KOPT-K1 (cell line): Measurements from ENCODE around the gene PHF13.
"Not testable (repeated sequence)": the region's sequence is repeated elsewhere in the genome, so short reads cannot be mapped to it uniquely, and the experiment has no call there.

Experiments
- H3K27ac ChIP-seq: fragments of 200-600 bp; sonication (generic); 2 replicates; pipeline ENCODE4 v1.5.1; 2016; ENCODE audit warnings: antibody characterized with exemption, mild to moderate bottlenecking, low read depth, low read length; ENCODE audit not compliant: poor library complexity, severe bottlenecking
- H3K36me3 ChIP-seq: fragments of 200-600 bp; sonication (generic); 2 replicates; pipeline ENCODE4 v1.5.1; 2017; ENCODE audit warnings: antibody characterized with exemption, mild to moderate bottlenecking, low read length, moderate library complexity; ENCODE audit not compliant: insufficient read depth
- H3K9me3 ChIP-seq: fragments of 200-600 bp; sonication (generic); 2 replicates; pipeline ENCODE4 v1.5.1; 2017; ENCODE audit warnings: antibody characterized with exemption, low read length, mild to moderate bottlenecking; ENCODE audit not compliant: insufficient read depth, poor library complexity, severe bottlenecking

The PHF13 gene

GRCh38 chr1:6592865-6593593 is 20.5 kb upstream of the PHF13 start:
- Histone ChIP-seq H3K9me3 (no peaks in the 10 kb centered on the region), H3K27ac (no peak overlapping the region), H3K36me3 (peaks cover 100% of the 10 kb centered on the region)

- Histone ChIP-seq H3K36me3 (peaks cover 97% of the 10 kb centered on the region), H3K27ac (no peak overlapping the region), H3K9me3 (no peaks in the 10 kb centered on the region)
Observed at GRCh38 chr1:6593810-6594209, 19.7 kb upstream of the PHF13 start.

- peaks cover 89% of the 10 kb centered on the region for H3K36me3 ChIP-seq
Observed at GRCh38 chr1:6594977-6595740, 18.4 kb upstream of the PHF13 start.

GRCh38 chr1:6596351-6596750 is 17.2 kb upstream of the PHF13 start:
- Histone ChIP-seq H3K9me3 (no peaks in the 10 kb centered on the region), H3K27ac (no peak overlapping the region), H3K36me3 (peaks cover 77% of the 10 kb centered on the region)

More at GRCh38 chr1:6594977-6595740, 18.4 kb upstream of the PHF13 start:
- no peaks in the 10 kb centered on the region for H3K9me3 ChIP-seq
- no peak overlapping the region for H3K27ac ChIP-seq

DNA sequence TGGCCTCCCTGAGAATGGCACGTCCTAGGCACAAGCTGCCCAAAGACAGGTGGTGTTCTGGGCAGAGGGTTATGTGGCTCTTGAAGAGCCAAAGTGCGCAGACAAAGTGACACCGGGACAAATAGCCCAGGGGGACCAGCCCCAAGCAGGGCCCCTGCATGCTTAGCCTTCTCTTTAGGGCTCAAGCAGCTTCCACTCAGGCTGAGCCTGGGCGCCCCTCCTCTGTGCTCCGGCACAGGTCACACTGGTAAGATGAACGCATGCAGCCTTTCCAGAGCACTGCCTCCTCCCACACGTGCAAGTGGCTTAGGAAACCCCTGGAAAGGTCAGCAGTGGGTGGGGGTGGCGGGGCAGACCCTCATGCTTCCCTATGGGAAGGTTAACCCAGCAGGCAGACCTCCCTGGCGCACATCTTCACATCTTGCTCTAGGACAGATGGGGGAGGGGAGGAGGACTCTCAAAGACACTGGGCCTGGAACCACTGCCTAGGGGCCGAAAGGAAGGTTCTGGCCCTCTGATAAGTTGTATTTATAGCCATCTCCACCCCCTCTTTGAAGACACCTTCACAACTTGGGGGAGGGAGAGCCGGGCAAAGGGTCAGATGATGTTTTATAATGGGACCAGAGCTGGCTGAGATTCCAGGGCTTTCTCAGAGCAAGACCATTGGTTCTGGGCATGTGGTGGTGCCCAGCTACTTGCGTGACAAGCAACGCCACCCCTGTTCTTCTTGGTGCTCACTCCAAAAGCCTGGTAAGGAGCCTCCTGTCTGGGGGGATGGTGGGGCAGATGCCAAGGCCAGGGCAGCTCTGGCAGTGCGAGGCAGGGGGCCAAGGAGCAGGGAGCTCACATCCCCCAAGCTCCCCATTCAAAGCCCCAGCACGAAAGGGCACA is 16.4 kb upstream of the PHF13 start:
- no peaks in the 10 kb centered on the region for H3K9me3 ChIP-seq
- peaks cover 69% of the 10 kb centered on the region for H3K36me3 ChIP-seq
- no peak overlapping the region for H3K27ac ChIP-seq

GRCh38 chr1:6597777-6598131 is 15.8 kb upstream of the PHF13 start:
- Histone ChIP-seq H3K9me3 (no peaks in the 10 kb centered on the region), H3K36me3 (peaks cover 63% of the 10 kb centered on the region), H3K27ac (no peak overlapping the region)

GRCh38 chr1:6599141-6599975 is 14.2 kb upstream of the PHF13 start:
- Histone ChIP-seq H3K36me3 (peaks cover 47% of the 10 kb centered on the region), H3K9me3 (no peaks in the 10 kb centered on the region), H3K27ac (peak overlapping the region; percentile 54)

GRCh38 chr1:6599991-6600390 is 13.5 kb upstream of the PHF13 start:
- peaks cover 40% of the 10 kb centered on the region for H3K36me3 ChIP-seq
- H3K27ac ChIP-seq: peak overlapping the region; percentile 55
- not testable (repeated sequence) for H3K9me3 ChIP-seq

DNA sequence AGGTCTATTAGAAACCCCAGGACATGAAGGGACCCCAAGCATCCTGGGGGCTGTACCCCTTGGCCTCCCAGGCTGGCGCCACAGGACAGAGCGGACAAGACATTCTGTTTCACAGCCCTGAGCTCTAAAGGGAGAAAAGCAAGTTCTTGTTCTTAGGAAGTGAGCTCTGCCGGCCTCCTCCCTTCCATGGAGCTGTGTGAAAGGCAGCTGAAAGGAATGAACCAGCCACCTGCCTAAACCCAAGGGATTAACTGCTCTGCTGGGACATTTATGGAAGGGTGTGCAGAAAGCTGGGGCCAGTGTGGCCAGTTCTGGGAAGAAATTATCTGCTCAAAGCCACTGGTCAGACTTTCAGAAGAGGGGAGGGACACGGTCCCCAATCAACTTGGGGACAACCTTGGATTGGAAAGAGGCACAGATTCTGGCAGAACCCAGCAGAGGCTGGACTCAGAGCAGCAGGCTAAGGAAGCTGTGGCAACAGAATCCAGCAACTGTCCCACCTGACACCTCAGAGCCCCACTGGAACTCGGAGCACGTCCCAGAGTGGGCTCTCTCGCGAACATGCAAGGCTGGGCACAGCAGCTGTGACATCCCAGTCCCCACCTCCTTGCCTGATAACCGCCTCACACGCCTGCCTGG is 13.0 kb upstream of the PHF13 start:
- Histone ChIP-seq H3K27ac (peak overlapping the region; percentile 55), H3K9me3 (no peaks in the 10 kb centered on the region), H3K36me3 (peaks cover 35% of the 10 kb centered on the region)

GRCh38 chr1:6601049-6601922 is 12.2 kb upstream of the PHF13 start:
- Histone ChIP-seq H3K27ac (peak overlapping the region; percentile 55), H3K9me3 (no peaks in the 10 kb centered on the region), H3K36me3 (peaks cover 27% of the 10 kb centered on the region)

- Histone ChIP-seq H3K9me3 (no peaks in the 10 kb centered on the region), H3K36me3 (peaks cover 19% of the 10 kb centered on the region), H3K27ac (peak overlapping the region; percentile 55)
Observed at GRCh38 chr1:6601923-6602668, 11.4 kb upstream of the PHF13 start.

DNA sequence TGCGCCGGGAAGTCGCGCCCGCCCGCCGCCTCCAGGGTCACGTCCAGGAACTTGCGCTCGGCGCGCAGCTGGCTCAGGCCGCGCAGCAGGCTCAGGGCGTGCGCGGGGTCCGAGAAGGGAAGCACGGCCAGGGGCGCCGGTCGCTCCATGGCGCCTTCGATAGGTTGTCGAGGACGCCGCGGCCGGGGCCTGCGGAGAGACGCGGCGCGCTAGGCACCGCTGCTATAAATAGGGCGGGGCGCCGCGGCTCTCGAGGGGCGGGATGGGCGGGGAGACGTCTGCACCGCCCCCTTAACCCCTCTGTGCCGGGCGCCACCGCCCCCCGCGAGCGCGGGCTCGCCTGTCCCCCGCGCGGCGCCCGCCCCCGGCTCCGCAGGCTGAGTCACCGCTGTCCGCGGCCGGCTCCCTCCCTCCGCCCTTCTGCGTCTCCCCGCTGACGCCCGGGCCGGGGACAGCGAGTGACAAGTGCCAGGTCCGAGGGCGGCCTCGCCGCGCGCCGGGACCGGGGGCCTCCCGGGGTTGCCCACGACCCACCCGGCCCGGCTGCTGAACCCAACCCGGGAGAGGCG is 10.8 kb upstream of the PHF13 start, which contains the start of gene KLHL21:
KLHL21 (minus strand) TSS at position 201 of the 569 bp plus-strand sequence; CDS start at position 149, 52 bp downstream.
- Histone ChIP-seq H3K9me3 (no peaks in the 10 kb centered on the region), H3K27ac (peak within 1 kb of the TSS; percentile 55), H3K36me3 (peaks cover 13% of the 10 kb centered on the region)
